ENCODE measurements around the gene JMJD4. TPM values are rescaled to one million over a fixed set of nuclear protein-coding genes. Genes with fewer than 3 reads are reported as not detected.
"Not testable (repeated sequence)": the region's sequence is repeated elsewhere in the genome, so short reads cannot be mapped to it uniquely, and the experiment has no call there.

Gene JMJD4
- total RNA-seq, 1 donor from 2014 or later, result 18.2 TPM

DNA sequence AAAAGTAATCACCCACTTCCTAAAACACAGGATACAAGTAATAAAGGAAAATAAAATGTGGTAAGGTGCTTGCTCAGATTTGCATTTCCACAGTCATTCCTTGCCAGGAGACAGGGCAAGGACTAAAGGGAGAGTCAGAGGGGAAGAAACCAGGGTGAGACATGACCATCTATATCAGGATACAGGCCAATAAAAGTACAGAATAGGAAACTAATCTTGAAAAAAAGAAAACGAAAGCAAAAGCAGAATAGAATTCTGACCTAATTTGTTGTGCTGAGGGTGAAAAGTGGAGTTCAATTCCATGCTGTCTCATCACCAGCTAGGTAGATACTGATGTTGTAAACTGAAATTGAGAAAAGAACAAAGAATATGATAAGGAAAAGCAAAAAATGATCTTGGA lies 27.3 kb downstream of the JMJD4 start:
- H3K4me3 Mint-ChIP-seq (ENCODE audit: unreplicated experiment), result no peak overlapping the region
- H3K36me3 Mint-ChIP-seq (ENCODE audit: unreplicated experiment), result no peaks in the 10 kb centered on the region

DNA sequence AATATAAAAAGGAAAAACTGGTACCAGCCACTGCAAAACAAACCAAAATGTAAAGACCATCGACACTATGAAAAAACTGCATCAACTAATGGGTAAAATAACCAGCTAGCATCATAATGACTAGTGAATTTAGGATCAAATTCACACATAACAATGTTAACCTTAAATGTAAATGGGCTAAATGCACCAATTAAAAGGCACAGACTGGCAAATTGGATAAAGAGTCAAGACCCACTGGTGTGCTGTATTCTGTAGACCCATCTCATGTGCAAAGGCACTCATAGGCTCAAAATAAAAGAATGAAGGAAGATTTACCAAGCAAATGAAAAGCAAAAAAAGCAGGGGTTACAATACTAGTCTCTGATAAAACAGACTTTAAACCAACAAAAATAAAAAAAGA lies 33.5 kb downstream of the JMJD4 start:
- H3K9me3 Mint-ChIP-seq (ENCODE audit: unreplicated experiment), result peaks cover 56% of the 10 kb centered on the region
- not testable (repeated sequence) for DNase-seq (ENCODE audit: extremely low spot score, unreplicated experiment); H3K27ac Mint-ChIP-seq (ENCODE audit: unreplicated experiment); H3K36me3 Mint-ChIP-seq (ENCODE audit: unreplicated experiment); H3K4me1 Mint-ChIP-seq (ENCODE audit: unreplicated experiment); H3K27me3 Mint-ChIP-seq (ENCODE audit: unreplicated experiment); H3K4me3 Mint-ChIP-seq (ENCODE audit: unreplicated experiment)

More for the DNA sequence above, 27.3 kb downstream of the JMJD4 start:
- peaks cover 4% of the 10 kb centered on the region for H3K27me3 Mint-ChIP-seq (ENCODE audit: unreplicated experiment)
- H3K4me1 Mint-ChIP-seq (ENCODE audit: unreplicated experiment), result no peaks in the 10 kb centered on the region
- peaks cover 21% of the 10 kb centered on the region for H3K9me3 Mint-ChIP-seq (ENCODE audit: unreplicated experiment)
- no peak for DNase-seq (ENCODE audit: extremely low spot score, unreplicated experiment)
- TF ChIP-seq, protein P1, sequence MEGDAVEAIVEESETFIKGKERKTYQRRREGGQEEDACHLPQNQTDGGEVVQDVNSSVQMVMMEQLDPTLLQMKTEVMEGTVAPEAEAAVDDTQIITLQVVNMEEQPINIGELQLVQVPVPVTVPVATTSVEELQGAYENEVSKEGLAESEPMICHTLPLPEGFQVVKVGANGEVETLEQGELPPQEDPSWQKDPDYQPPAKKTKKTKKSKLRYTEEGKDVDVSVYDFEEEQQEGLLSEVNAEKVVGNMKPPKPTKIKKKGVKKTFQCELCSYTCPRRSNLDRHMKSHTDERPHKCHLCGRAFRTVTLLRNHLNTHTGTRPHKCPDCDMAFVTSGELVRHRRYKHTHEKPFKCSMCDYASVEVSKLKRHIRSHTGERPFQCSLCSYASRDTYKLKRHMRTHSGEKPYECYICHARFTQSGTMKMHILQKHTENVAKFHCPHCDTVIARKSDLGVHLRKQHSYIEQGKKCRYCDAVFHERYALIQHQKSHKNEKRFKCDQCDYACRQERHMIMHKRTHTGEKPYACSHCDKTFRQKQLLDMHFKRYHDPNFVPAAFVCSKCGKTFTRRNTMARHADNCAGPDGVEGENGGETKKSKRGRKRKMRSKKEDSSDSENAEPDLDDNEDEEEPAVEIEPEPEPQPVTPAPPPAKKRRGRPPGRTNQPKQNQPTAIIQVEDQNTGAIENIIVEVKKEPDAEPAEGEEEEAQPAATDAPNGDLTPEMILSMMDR (IDR thresholded peaks at IDR 0.05), result no peak
- H3K27ac Mint-ChIP-seq (ENCODE audit: unreplicated experiment), result no peak overlapping the region

DNA sequence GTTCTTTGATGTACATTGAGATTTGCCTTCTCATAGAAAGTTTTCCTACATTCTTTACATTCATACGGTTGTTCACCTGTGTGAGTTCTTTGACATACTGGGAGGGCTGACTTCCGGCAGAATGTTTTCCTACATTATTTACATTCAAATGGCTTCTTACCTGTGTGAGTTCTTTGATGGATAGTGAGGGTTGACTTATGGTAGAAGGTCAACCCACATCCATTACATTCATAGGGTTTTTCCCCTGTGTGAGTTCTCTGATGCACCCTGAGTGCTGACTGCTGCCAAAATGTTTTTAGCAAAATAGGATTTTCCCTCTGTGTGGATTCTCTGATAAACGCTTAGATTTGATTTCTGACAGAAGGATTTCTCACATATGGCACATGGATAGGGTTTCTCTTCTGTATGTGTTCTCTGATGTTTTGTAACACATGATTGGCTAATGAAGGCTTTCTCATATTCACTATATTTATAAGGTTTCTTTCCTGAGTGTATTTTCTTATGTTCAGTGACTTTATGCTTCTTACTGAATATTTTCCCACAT lies 37.7 kb downstream of the JMJD4 start:
- Mint-ChIP-seq H3K36me3 (ENCODE audit: unreplicated experiment) (peaks cover under 1% of the 10 kb centered on the region), H3K27me3 (ENCODE audit: unreplicated experiment) (no peaks in the 10 kb centered on the region), H3K27ac (ENCODE audit: unreplicated experiment) (no peak overlapping the region), H3K9me3 (ENCODE audit: unreplicated experiment) (peaks cover 46% of the 10 kb centered on the region), H3K4me3 (ENCODE audit: unreplicated experiment) (no peak overlapping the region), H3K4me1 (ENCODE audit: unreplicated experiment) (no peaks in the 10 kb centered on the region)
- TF ChIP-seq, protein P1 (IDR thresholded peaks at IDR 0.05), result no peak
- no peak for DNase-seq (ENCODE audit: extremely low spot score, unreplicated experiment)

DNA sequence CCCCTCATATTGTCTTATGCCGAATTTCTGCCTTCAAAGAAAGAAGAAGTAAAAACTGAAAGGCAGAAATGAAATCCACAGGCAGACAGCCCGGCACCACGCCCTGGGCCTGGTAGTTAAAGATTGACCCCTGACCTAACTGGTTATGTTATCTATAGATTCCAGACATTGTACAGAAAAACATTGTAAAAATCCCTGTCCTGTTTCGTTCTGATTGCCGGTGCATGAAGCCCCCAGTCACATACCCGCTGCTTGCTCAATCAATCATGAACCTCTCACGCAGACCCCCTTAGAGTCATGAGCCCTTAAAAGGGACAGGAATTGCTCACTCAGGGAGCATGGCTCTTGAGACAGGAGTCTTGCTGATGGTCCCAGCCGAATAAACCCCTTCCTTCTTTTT lies 49.3 kb downstream of the JMJD4 start:
- TF ChIP-seq, protein P1 (IDR thresholded peaks at IDR 0.05), result no peak
- Mint-ChIP-seq H3K4me1 (ENCODE audit: unreplicated experiment) (no peaks in the 10 kb centered on the region), H3K27me3 (ENCODE audit: unreplicated experiment) (no peaks in the 10 kb centered on the region), H3K9me3 (ENCODE audit: unreplicated experiment) (peaks cover 46% of the 10 kb centered on the region), H3K27ac (ENCODE audit: unreplicated experiment) (no peak overlapping the region), H3K36me3 (ENCODE audit: unreplicated experiment) (peaks cover 2% of the 10 kb centered on the region), H3K4me3 (ENCODE audit: unreplicated experiment) (no peak overlapping the region)
- DNase-seq (ENCODE audit: extremely low spot score, unreplicated experiment), result no peak

Other genes with a start within 250 kb of the JMJD4 start
- 6.8 and 6.9 TPM in 2 replicates for gene ZNF678, start 171.7 kb downstream of the JMJD4 start, total RNA-seq
- gene SNAP47, start 133 bp upstream of the JMJD4 start, total RNA-seq, result 28.6 and 29.6 TPM in 2 replicates
- not detected in 2 replicates for gene PRSS38, start 80.4 kb upstream of the JMJD4 start, total RNA-seq
- gene WNT9A, start 212.6 kb upstream of the JMJD4 start, total RNA-seq, result 4.8 and 4.9 TPM in 2 replicates

Data from osteocyte (in vitro differentiated cells).